WTC11 (cell line): Measurements from ENCODE around the gene DLL4. TPM values are rescaled to one million over a fixed set of nuclear protein-coding genes. Genes with fewer than 3 reads are reported as not detected.

Experiments
- ATAC-seq: fragments of 200-7000 bp; cut with Tn5 transposase; 2 replicates; pipeline ENCODE4 v1.10.0; 2021; ENCODE audit warnings: mild to moderate bottlenecking, moderate library complexity
- CTCF ChIA-PET: fragments of 300-600 bp; sonication (Branson Sonifier 250); formaldehyde crosslinking; loops from one replicate; lab custom pipeline; 2021; ENCODE audit warnings: antibody characterized with exemption; lab: Charles Lee
- POLR2A ChIA-PET: fragments of 350-600 bp; sonication (Branson Sonifier 250); formaldehyde crosslinking; loops from one replicate; lab custom pipeline; 2021; ENCODE audit warnings: antibody characterized with exemption; lab: Charles Lee
- DNase-seq: peaks from one replicate; pipeline ENCODE4 v3.0.0; 2021; ENCODE audit warnings: low spot score
- H3K27ac Mint-ChIP-seq: 2 replicates; pipeline ENCODE4 v1.8.0; 2021; ENCODE audit warnings: mixed read lengths
- H3K27me3 Mint-ChIP-seq: 2 replicates; pipeline ENCODE4 v1.8.0; 2021; ENCODE audit warnings: low read depth, mild to moderate bottlenecking, moderate library complexity, mixed read lengths
- H3K36me3 Mint-ChIP-seq: 2 replicates; pipeline ENCODE4 v1.8.0; 2021; ENCODE audit warnings: mixed read lengths
- H3K4me1 Mint-ChIP-seq: 2 replicates; pipeline ENCODE4 v1.8.0; 2022; ENCODE audit warnings: mixed read lengths
- H3K4me3 Mint-ChIP-seq: 2 replicates; pipeline ENCODE4 v1.8.0; 2021; ENCODE audit warnings: mild to moderate bottlenecking, moderate library complexity, mixed read lengths
- H3K9me3 Mint-ChIP-seq: 2 replicates; pipeline ENCODE4 v1.8.0; 2021; ENCODE audit warnings: mixed read lengths
- CBFB ChIP-seq: sonication (generic); formaldehyde crosslinking; IDR thresholded peaks from 2 replicates; pipeline ENCODE4 v1.8.1; 2022; ENCODE audit warnings: mild to moderate bottlenecking, low read depth, missing genetic modification reagents
- ESRRA ChIP-seq: sonication (generic); formaldehyde crosslinking; IDR thresholded peaks from 2 replicates; pipeline ENCODE4 v1.8.1; 2022; ENCODE audit warnings: mild to moderate bottlenecking, missing genetic modification reagents, borderline replicate concordance
- FOXJ3 ChIP-seq: sonication (generic); formaldehyde crosslinking; IDR thresholded peaks from 2 replicates; pipeline ENCODE4 v1.9.0; 2021; ENCODE audit warnings: missing genetic modification reagents, mild to moderate bottlenecking, borderline replicate concordance
- FOXK1 ChIP-seq: sonication (generic); formaldehyde crosslinking; IDR thresholded peaks from 2 replicates; pipeline ENCODE4 v1.8.0; 2022; ENCODE audit warnings: mild to moderate bottlenecking, moderate library complexity, missing genetic modification reagents
- NFATC4 ChIP-seq: fragments of 250-450 bp; sonication (Bioruptor Pico); IDR thresholded peaks from 2 replicates; pipeline ENCODE4 v1.9.0; 2021; ENCODE audit warnings: mild to moderate bottlenecking
- NR2C2 ChIP-seq: sonication (generic); formaldehyde crosslinking; IDR thresholded peaks from 2 replicates; pipeline ENCODE4 v1.8.0; 2022; ENCODE audit warnings: mild to moderate bottlenecking, missing genetic modification reagents
- SOX15 ChIP-seq: fragments of 250-450 bp; sonication (Bioruptor Pico); IDR thresholded peaks from 2 replicates; pipeline ENCODE4 v1.9.0; 2021; ENCODE audit warnings: mild to moderate bottlenecking
- ZNF121 ChIP-seq: sonication (generic); formaldehyde crosslinking; IDR thresholded peaks from 2 replicates; pipeline ENCODE4 v1.8.0; 2023; ENCODE audit warnings: missing genetic modification reagents
- ZNF232 ChIP-seq: sonication (generic); formaldehyde crosslinking; IDR thresholded peaks from 2 replicates; pipeline ENCODE4 v1.8.0; 2022; ENCODE audit warnings: mild to moderate bottlenecking, missing genetic modification reagents
- ZNF671 ChIP-seq: fragments of 250-450 bp; sonication (Bioruptor Pico); IDR thresholded peaks from 2 replicates; pipeline ENCODE4 v1.8.0; 2021; ENCODE audit warnings: mild to moderate bottlenecking
- total RNA-seq: library from RNA; stranded (reverse); gene quantifications from 3 replicates; pipeline ENCODE4 v1.2.3, GENCODE V29; 2021
- TF ChIP-seq, protein P1 (sequence below): sonication (generic); formaldehyde crosslinking; IDR thresholded peaks from 2 replicates; pipeline ENCODE4 v1.8.1; 2022; ENCODE audit warnings: mild to moderate bottlenecking, moderate library complexity, missing genetic modification reagents
- TF ChIP-seq, protein P2 (sequence below): fragments of 250-450 bp; sonication (Bioruptor Pico); IDR thresholded peaks from 2 replicates; pipeline ENCODE4 v1.9.0; 2021; ENCODE audit warnings: moderate library complexity, mild to moderate bottlenecking, inconsistent platforms, borderline replicate concordance
- TF ChIP-seq, protein P3 (sequence below): sonication (generic); formaldehyde crosslinking; IDR thresholded peaks from 2 replicates; pipeline ENCODE4 v1.8.1; 2023; ENCODE audit warnings: mild to moderate bottlenecking, moderate library complexity, missing genetic modification reagents
- TF ChIP-seq, protein P4 (sequence below): sonication (generic); formaldehyde crosslinking; IDR thresholded peaks from 2 replicates; pipeline ENCODE4 v1.8.1; 2023; ENCODE audit warnings: mild to moderate bottlenecking, missing genetic modification reagents, borderline replicate concordance
- TF ChIP-seq, protein P5 (sequence below): fragments of 250-450 bp; sonication (Bioruptor Pico); IDR thresholded peaks from 2 replicates; pipeline ENCODE4 v1.9.0; 2021; ENCODE audit warnings: mild to moderate bottlenecking
- TF ChIP-seq, protein P6 (sequence below): fragments of 250-450 bp; sonication (Bioruptor Pico); IDR thresholded peaks from 2 replicates; pipeline ENCODE4 v1.9.0; 2021; ENCODE audit warnings: mild to moderate bottlenecking, borderline replicate concordance
- TF ChIP-seq, protein P7 (sequence below): sonication (generic); formaldehyde crosslinking; conservative IDR thresholded peaks from 2 replicates; pipeline ENCODE4 v1.8.1; 2023; ENCODE audit warnings: mild to moderate bottlenecking, low read depth, missing genetic modification reagents, moderate library complexity
- TF ChIP-seq, protein P8 (sequence below): sonication (generic); formaldehyde crosslinking; IDR thresholded peaks from 2 replicates; pipeline ENCODE4 v1.8.1; 2023; ENCODE audit warnings: mild to moderate bottlenecking, missing genetic modification reagents, moderate library complexity

DLL4 gene
- total RNA-seq, 1 experiment from 2014 or later, result 0.94 TPM

DNA sequence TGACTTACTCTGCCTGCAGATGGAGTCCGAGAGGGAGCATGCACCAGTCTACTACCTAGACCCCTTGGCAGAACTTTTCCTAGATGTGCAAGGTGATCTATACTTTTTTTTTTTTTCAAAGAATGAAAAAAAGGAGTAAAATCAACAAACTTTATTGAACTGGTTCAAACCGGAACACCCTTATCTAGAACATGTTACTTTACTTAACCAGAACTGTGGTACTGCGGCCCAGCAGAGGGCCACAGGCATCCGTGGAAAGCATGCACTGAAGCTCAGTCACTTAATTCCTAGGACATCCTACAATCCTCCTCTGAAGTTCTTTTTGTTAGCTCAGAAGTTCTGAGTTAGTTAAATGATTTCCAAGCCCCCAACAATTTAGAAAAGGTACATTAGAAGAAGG, 45.7 kb downstream of the DLL4 start (continued):
- TF ChIP-seq, protein P1, sequence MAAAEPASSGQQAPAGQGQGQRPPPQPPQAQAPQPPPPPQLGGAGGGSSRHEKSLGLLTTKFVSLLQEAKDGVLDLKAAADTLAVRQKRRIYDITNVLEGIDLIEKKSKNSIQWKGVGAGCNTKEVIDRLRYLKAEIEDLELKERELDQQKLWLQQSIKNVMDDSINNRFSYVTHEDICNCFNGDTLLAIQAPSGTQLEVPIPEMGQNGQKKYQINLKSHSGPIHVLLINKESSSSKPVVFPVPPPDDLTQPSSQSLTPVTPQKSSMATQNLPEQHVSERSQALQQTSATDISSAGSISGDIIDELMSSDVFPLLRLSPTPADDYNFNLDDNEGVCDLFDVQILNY (CRISPR knock-in tag), result no peak
- no peak for TF ChIP-seq ZNF121 (CRISPR knock-in tag)
- no peak for TF ChIP-seq FOXK1 (CRISPR knock-in tag)
- TF ChIP-seq SOX15 (CRISPR knock-in tag), result no peak
- no peak for TF ChIP-seq NFATC4 (CRISPR knock-in tag)
- no peak for TF ChIP-seq CBFB
- TF ChIP-seq, protein P2, sequence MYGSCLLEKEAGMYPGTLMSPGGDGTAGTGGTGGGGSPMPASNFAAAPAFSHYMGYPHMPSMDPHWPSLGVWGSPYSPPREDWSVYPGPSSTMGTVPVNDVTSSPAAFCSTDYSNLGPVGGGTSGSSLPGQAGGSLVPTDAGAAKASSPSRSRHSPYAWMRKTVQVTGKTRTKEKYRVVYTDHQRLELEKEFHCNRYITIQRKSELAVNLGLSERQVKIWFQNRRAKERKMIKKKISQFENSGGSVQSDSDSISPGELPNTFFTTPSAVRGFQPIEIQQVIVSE (CRISPR knock-in tag), result no peak
- TF ChIP-seq, protein P3, sequence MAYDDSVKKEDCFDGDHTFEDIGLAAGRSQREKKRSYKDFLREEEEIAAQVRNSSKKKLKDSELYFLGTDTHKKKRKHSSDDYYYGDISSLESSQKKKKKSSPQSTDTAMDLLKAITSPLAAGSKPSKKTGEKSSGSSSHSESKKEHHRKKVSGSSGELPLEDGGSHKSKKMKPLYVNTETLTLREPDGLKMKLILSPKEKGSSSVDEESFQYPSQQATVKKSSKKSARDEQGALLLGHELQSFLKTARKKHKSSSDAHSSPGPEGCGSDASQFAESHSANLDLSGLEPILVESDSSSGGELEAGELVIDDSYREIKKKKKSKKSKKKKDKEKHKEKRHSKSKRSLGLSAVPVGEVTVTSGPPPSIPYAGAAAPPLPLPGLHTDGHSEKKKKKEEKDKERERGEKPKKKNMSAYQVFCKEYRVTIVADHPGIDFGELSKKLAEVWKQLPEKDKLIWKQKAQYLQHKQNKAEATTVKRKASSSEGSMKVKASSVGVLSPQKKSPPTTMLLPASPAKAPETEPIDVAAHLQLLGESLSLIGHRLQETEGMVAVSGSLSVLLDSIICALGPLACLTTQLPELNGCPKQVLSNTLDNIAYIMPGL, result no peak
- TF ChIP-seq, protein P4, sequence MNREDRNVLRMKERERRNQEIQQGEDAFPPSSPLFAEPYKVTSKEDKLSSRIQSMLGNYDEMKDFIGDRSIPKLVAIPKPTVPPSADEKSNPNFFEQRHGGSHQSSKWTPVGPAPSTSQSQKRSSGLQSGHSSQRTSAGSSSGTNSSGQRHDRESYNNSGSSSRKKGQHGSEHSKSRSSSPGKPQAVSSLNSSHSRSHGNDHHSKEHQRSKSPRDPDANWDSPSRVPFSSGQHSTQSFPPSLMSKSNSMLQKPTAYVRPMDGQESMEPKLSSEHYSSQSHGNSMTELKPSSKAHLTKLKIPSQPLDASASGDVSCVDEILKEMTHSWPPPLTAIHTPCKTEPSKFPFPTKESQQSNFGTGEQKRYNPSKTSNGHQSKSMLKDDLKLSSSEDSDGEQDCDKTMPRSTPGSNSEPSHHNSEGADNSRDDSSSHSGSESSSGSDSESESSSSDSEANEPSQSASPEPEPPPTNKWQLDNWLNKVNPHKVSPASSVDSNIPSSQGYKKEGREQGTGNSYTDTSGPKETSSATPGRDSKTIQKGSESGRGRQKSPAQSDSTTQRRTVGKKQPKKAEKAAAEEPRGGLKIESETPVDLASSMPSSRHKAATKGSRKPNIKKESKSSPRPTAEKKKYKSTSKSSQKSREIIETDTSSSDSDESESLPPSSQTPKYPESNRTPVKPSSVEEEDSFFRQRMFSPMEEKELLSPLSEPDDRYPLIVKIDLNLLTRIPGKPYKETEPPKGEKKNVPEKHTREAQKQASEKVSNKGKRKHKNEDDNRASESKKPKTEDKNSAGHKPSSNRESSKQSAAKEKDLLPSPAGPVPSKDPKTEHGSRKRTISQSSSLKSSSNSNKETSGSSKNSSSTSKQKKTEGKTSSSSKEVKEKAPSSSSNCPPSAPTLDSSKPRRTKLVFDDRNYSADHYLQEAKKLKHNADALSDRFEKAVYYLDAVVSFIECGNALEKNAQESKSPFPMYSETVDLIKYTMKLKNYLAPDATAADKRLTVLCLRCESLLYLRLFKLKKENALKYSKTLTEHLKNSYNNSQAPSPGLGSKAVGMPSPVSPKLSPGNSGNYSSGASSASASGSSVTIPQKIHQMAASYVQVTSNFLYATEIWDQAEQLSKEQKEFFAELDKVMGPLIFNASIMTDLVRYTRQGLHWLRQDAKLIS (CRISPR knock-in tag), result no peak
- TF ChIP-seq, all 79 proteins: peak for 0

DNA sequence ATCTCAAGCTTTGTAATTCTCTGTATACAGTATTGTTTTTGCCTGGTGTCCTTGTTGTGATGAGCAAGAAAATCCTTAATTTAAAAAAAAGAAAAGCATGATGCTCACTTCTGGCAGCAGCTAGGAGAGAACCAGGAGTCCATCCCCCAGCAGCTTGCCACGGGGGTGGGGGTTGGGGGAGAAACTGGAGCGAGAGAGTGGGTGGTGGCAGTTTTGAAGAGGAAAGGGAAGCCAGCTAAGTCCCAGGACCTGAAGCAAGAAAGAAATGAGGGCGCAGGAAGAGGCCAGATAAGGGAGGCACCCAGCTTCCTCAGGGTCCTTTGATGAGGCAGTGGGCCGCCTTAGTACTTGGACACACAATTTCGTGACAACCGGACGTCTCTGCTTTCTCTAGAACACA, 47.7 kb downstream of the DLL4 start:
- no peak overlapping the region for H3K27ac Mint-ChIP-seq
- H3K4me3 Mint-ChIP-seq, result no peak overlapping the region
- peaks cover 11% of the 10 kb centered on the region for H3K4me1 Mint-ChIP-seq
- POLR2A ChIA-PET, result no interaction called here
- peaks cover 31% of the 10 kb centered on the region for H3K36me3 Mint-ChIP-seq
- H3K9me3 Mint-ChIP-seq, result no peaks in the 10 kb centered on the region
- CTCF ChIA-PET, result interaction anchor here (1.2 to 3.1 kb wide), 4 partner anchors 35 to 73 kb away, joined by 7 to 18 read pairs (median 10); no protein-coding TSS in a partner anchor
- no peak for DNase-seq
- no peaks in the 10 kb centered on the region for H3K27me3 Mint-ChIP-seq
- no peak for ATAC-seq
- TF ChIP-seq, protein P5, sequence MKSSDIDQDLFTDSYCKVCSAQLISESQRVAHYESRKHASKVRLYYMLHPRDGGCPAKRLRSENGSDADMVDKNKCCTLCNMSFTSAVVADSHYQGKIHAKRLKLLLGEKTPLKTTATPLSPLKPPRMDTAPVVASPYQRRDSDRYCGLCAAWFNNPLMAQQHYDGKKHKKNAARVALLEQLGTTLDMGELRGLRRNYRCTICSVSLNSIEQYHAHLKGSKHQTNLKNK (CRISPR knock-in tag), result no peak
- TF ChIP-seq ZNF232 (no peak), ZNF671 (CRISPR knock-in tag) (no peak), FOXJ3 (CRISPR knock-in tag) (no peak), ZNF121 (CRISPR knock-in tag) (no peak), NR2C2 (CRISPR knock-in tag) (no peak), ESRRA (CRISPR knock-in tag) (no peak)
- TF ChIP-seq, protein P6, sequence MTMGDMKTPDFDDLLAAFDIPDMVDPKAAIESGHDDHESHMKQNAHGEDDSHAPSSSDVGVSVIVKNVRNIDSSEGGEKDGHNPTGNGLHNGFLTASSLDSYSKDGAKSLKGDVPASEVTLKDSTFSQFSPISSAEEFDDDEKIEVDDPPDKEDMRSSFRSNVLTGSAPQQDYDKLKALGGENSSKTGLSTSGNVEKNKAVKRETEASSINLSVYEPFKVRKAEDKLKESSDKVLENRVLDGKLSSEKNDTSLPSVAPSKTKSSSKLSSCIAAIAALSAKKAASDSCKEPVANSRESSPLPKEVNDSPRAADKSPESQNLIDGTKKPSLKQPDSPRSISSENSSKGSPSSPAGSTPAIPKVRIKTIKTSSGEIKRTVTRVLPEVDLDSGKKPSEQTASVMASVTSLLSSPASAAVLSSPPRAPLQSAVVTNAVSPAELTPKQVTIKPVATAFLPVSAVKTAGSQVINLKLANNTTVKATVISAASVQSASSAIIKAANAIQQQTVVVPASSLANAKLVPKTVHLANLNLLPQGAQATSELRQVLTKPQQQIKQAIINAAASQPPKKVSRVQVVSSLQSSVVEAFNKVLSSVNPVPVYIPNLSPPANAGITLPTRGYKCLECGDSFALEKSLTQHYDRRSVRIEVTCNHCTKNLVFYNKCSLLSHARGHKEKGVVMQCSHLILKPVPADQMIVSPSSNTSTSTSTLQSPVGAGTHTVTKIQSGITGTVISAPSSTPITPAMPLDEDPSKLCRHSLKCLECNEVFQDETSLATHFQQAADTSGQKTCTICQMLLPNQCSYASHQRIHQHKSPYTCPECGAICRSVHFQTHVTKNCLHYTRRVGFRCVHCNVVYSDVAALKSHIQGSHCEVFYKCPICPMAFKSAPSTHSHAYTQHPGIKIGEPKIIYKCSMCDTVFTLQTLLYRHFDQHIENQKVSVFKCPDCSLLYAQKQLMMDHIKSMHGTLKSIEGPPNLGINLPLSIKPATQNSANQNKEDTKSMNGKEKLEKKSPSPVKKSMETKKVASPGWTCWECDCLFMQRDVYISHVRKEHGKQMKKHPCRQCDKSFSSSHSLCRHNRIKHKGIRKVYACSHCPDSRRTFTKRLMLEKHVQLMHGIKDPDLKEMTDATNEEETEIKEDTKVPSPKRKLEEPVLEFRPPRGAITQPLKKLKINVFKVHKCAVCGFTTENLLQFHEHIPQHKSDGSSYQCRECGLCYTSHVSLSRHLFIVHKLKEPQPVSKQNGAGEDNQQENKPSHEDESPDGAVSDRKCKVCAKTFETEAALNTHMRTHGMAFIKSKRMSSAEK (CRISPR knock-in tag), result no peak
- TF ChIP-seq, protein P7, sequence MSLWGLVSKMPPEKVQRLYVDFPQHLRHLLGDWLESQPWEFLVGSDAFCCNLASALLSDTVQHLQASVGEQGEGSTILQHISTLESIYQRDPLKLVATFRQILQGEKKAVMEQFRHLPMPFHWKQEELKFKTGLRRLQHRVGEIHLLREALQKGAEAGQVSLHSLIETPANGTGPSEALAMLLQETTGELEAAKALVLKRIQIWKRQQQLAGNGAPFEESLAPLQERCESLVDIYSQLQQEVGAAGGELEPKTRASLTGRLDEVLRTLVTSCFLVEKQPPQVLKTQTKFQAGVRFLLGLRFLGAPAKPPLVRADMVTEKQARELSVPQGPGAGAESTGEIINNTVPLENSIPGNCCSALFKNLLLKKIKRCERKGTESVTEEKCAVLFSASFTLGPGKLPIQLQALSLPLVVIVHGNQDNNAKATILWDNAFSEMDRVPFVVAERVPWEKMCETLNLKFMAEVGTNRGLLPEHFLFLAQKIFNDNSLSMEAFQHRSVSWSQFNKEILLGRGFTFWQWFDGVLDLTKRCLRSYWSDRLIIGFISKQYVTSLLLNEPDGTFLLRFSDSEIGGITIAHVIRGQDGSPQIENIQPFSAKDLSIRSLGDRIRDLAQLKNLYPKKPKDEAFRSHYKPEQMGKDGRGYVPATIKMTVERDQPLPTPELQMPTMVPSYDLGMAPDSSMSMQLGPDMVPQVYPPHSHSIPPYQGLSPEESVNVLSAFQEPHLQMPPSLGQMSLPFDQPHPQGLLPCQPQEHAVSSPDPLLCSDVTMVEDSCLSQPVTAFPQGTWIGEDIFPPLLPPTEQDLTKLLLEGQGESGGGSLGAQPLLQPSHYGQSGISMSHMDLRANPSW (CRISPR knock-in tag), result no peak
- TF ChIP-seq, protein P2 (CRISPR knock-in tag), result no peak
- TF ChIP-seq, protein P8, sequence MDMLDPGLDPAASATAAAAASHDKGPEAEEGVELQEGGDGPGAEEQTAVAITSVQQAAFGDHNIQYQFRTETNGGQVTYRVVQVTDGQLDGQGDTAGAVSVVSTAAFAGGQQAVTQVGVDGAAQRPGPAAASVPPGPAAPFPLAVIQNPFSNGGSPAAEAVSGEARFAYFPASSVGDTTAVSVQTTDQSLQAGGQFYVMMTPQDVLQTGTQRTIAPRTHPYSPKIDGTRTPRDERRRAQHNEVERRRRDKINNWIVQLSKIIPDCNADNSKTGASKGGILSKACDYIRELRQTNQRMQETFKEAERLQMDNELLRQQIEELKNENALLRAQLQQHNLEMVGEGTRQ (CRISPR knock-in tag), result no peak
